Keratinocyte (primary cell): Measurements from ENCODE around the gene ZDHHC24. TPM values are rescaled to one million over a fixed set of nuclear protein-coding genes. Genes with fewer than 3 reads are reported as not detected.

ENCODE experiments used
- DNase-seq: peaks from one replicate; pipeline ENCODE4 v3.0.0-alpha.2; 2011; ENCODE audit warnings: low read depth, missing footprints, low spot score
- FAIRE-seq: peaks from 2 replicates; lab custom pipeline; 2011; peaks lifted over from hg19 to GRCh38; lab: Jason Lieb, UNC
- H2AFZ ChIP-seq: 2 replicates; pipeline ENCODE4 v1.6.0; 2012; ENCODE audit warnings: low read length, control low read depth, inconsistent platforms; ENCODE audit not compliant: control insufficient read depth
- H3K27ac ChIP-seq: 2 replicates; pipeline ENCODE4 v1.5.1; 2011; ENCODE audit warnings: low read length; ENCODE audit not compliant: control insufficient read depth, insufficient read depth
- H3K27me3 ChIP-seq: 3 replicates; pipeline ENCODE4 v1.6.0; 2011; ENCODE audit warnings: low read length; ENCODE audit not compliant: control insufficient read depth, insufficient read depth; ENCODE audit errors: extremely low read depth
- H3K36me3 ChIP-seq, 2 experiments: 2 replicates in 1 of 2; 3 replicates in 1 of 2; pipeline ENCODE4 v1.5.1; 2011; ENCODE audit warnings: low read length in 2 of 2, mild to moderate bottlenecking in 1 of 2; ENCODE audit not compliant: control insufficient read depth in 2 of 2, insufficient read depth in 2 of 2; ENCODE audit errors: extremely low read depth in 1 of 2
- H3K4me1 ChIP-seq: 3 replicates; pipeline ENCODE4 v1.5.1; 2011; ENCODE audit warnings: low read length; ENCODE audit not compliant: control insufficient read depth, insufficient read depth; ENCODE audit errors: extremely low read depth
- H3K4me2 ChIP-seq: 3 replicates; pipeline ENCODE4 v1.6.0; 2011; ENCODE audit warnings: low read depth, low read length; ENCODE audit not compliant: control insufficient read depth, insufficient read depth; ENCODE audit errors: extremely low read depth
- H3K4me3 ChIP-seq, 3 experiments: fragments of 200-600 bp in 1 of 3; sonication (generic) in 1 of 3; 2 replicates in 2 of 3; 3 replicates in 1 of 3; pipeline ENCODE4 v1.5.1; 2011 to 2016; ENCODE audit warnings: low read length in 3 of 3, mild to moderate bottlenecking in 3 of 3, control low read depth in 2 of 3, inconsistent platforms in 1 of 3, low read depth in 1 of 3, mixed read lengths in 1 of 3, mixed run types in 1 of 3, moderate library complexity in 1 of 3; ENCODE audit not compliant: control insufficient read depth in 2 of 3, insufficient read depth in 2 of 3; ENCODE audit errors: extremely low read depth in 1 of 3
- H3K79me2 ChIP-seq: 2 replicates; pipeline ENCODE4 v1.6.0; 2012; ENCODE audit warnings: low read length; ENCODE audit not compliant: control insufficient read depth, insufficient read depth
- H3K9ac ChIP-seq: 3 replicates; pipeline ENCODE4 v1.6.0; 2011; ENCODE audit warnings: low read length; ENCODE audit not compliant: control insufficient read depth, insufficient read depth; ENCODE audit errors: extremely low read depth
- H3K9me1 ChIP-seq: 3 replicates; pipeline ENCODE4 v1.6.0; 2011; ENCODE audit warnings: low read length; ENCODE audit not compliant: control insufficient read depth, insufficient read depth; ENCODE audit errors: extremely low read depth
- H3K9me3 ChIP-seq: 2 replicates; pipeline ENCODE4 v1.5.1; 2012; ENCODE audit warnings: low read depth, low read length; ENCODE audit not compliant: control insufficient read depth
- H4K20me1 ChIP-seq: 3 replicates; pipeline ENCODE4 v1.6.0; 2011; ENCODE audit warnings: low read length; ENCODE audit not compliant: control insufficient read depth, insufficient read depth; ENCODE audit errors: extremely low read depth
- EZH2 ChIP-seq: IDR thresholded peaks from one replicate; pipeline ENCODE4 v1.6.1; 2012; ENCODE audit warnings: inconsistent platforms, mild to moderate bottlenecking, low read length, moderate library complexity
- dilution Hi-C: fragments of 300-500 bp; cut with MboI; formaldehyde crosslinking; loops from one replicate; pipeline ENCODE4 v1.7.0; 2020; ENCODE audit warnings: low sequenced_read_pairs; ENCODE audit not compliant: extremely low pct_ligation_motif_present
- polyA plus RNA-seq, 5 experiments: library from polyadenylated mRNA; depleted of rRNA in 3 of 5; stranded (reverse) in 3 of 5; stranded (forward) in 1 of 5; unstranded in 1 of 5; fragments of >200 nt; gene quantifications; 1 replicate in 1 of 5; 2 replicates in 3 of 5; 3 replicates in 1 of 5; pipeline versions ENCODE4 v1.2.1 to v1.2.3, GENCODE V29; 2011 to 2012; ENCODE audit warnings: missing spikeins in 2 of 5, low read depth in 1 of 5, low replicate concordance in 1 of 5
- TF ChIP-seq, protein P1 (sequence below), 3 experiments: IDR thresholded peaks in 1 of 3; conservative IDR thresholded peaks in 1 of 3; optimal IDR thresholded peaks in 1 of 3; 2 replicates in 2 of 3; 3 replicates in 1 of 3; pipeline versions ENCODE3 to v1.5.1; 2011; ENCODE audit warnings: low read length in 3 of 3, mild to moderate bottlenecking in 3 of 3, moderate library complexity in 2 of 3, control low read depth in 1 of 3, inconsistent platforms in 1 of 3; ENCODE audit not compliant: insufficient read depth in 2 of 3; ENCODE audit errors: extremely low read depth in 1 of 3

ZDHHC24 gene
- polyA plus RNA-seq, 1 donor (not counting 4 experiments of a cell fraction or from before 2014, with no cell fraction given): 4.8 TPM

DNA sequence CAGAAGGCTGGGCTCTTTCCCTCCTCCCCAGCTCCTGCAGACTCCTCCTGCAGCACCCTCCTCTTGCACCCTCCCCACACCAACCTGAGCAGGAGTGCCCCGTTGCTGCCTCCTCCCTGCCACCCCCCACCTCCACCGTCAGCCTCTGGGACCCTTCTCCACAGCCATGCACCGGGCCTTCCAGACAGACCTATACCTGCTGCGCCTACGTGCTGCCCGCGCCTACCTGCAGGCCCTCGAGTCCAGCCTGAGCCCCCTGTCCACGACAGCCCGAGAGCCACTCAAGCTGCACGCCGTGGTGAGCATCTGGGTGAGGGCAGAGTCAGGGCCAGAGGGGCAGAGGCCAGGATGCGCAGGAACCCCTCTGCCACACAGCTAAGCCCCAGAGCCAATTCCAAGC is 16.2 kb downstream of the ZDHHC24 start:
- no peaks in the 10 kb centered on the region for H3K4me1 ChIP-seq
- FAIRE-seq (no peak), DNase-seq (no peak)
- no peaks in the 10 kb centered on the region for H3K79me2 ChIP-seq
- no peak overlapping the region for H3K27ac ChIP-seq
- no peaks in the 10 kb centered on the region for H3K9me1 ChIP-seq
- no peak overlapping the region for H3K4me3 ChIP-seq
- H3K36me3 ChIP-seq: peaks cover 0 to 4% of the 10 kb centered on the region in 2 experiments
- no peak overlapping the region for H3K4me2 ChIP-seq
- TF ChIP-seq EZH2: no peak
- TF ChIP-seq, protein P1, sequence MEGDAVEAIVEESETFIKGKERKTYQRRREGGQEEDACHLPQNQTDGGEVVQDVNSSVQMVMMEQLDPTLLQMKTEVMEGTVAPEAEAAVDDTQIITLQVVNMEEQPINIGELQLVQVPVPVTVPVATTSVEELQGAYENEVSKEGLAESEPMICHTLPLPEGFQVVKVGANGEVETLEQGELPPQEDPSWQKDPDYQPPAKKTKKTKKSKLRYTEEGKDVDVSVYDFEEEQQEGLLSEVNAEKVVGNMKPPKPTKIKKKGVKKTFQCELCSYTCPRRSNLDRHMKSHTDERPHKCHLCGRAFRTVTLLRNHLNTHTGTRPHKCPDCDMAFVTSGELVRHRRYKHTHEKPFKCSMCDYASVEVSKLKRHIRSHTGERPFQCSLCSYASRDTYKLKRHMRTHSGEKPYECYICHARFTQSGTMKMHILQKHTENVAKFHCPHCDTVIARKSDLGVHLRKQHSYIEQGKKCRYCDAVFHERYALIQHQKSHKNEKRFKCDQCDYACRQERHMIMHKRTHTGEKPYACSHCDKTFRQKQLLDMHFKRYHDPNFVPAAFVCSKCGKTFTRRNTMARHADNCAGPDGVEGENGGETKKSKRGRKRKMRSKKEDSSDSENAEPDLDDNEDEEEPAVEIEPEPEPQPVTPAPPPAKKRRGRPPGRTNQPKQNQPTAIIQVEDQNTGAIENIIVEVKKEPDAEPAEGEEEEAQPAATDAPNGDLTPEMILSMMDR (optimal IDR thresholded peaks at IDR 0.05 in 1 of 3, IDR thresholded peaks at IDR 0.05 in 1 of 3, conservative IDR thresholded peaks at IDR 0.05 in 1 of 3; ENCODE audit: extremely low read depth in 1 of 3, insufficient read depth in 2 of 3, low read length in 3 of 3): no peak
- no peaks in the 10 kb centered on the region for H4K20me1 ChIP-seq
- H3K27me3 ChIP-seq: no peaks in the 10 kb centered on the region
- dilution Hi-C loops: no loop called here
- no peaks in the 10 kb centered on the region for H3K9me3 ChIP-seq
- H3K9ac ChIP-seq: no peak overlapping the region
- H2AFZ ChIP-seq: no peak overlapping the region

DNA sequence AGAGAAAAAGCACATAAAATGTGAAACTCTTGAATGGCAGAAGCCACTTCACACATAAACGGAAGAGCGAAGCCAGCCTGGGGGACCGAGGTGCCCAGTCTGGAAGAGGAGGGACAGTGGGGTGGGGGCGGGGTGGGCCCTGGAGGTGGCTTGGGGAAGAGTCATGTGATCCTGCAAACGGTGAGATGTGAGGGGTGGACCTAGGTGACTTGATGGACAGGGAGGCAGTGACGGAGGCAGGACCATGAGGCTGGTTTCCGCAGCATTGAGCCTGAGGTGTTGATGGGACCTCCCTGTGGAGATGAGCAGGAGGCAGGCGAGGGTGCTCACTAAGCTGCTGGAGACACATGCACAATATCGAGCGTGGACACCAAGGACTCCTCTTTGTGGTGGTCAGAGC is 16.8 kb downstream of the ZDHHC24 start:
- dilution Hi-C loops: no loop called here
- Histone ChIP-seq H3K27ac (no peak overlapping the region), H2AFZ (no peak overlapping the region), H4K20me1 (no peaks in the 10 kb centered on the region), H3K27me3 (no peaks in the 10 kb centered on the region), H3K4me1 (no peaks in the 10 kb centered on the region), H3K9ac (no peak overlapping the region), H3K36me3 (peaks cover 0 to 4% of the 10 kb centered on the region in 2 experiments), H3K4me3 (no peak overlapping the region), H3K4me2 (no peak overlapping the region), H3K9me3 (no peaks in the 10 kb centered on the region), H3K9me1 (no peaks in the 10 kb centered on the region), H3K79me2 (no peaks in the 10 kb centered on the region)
- no peak for DNase-seq
- no peak for FAIRE-seq
- TF ChIP-seq, protein P1 (optimal IDR thresholded peaks at IDR 0.05 in 1 of 3, IDR thresholded peaks at IDR 0.05 in 1 of 3, conservative IDR thresholded peaks at IDR 0.05 in 1 of 3; ENCODE audit: extremely low read depth in 1 of 3, insufficient read depth in 2 of 3, low read length in 3 of 3): no peak
- no peak for TF ChIP-seq EZH2
